Activated CD4-positive, CD25-positive, alpha-beta regulatory T cell (primary cell): Measurements from ENCODE around the gene RABAC1.
"Not testable (repeated sequence)": the region's sequence is repeated elsewhere in the genome, so short reads cannot be mapped to it uniquely, and the experiment has no call there.

Experiments used
- DNase-seq, 4 experiments: peaks; one replicate each; lab custom pipeline; 2025; lab: John Stamatoyannopoulos, UW

RABAC1 gene

GRCh38 chr19:41915021-41915775 is 43.9 kb downstream of the RABAC1 start:
- DNase-seq = no peak

- not testable (repeated sequence) for DNase-seq
These were observed 44.7 kb downstream of the RABAC1 start for GRCh38 chr19:41914424-41914834.

- DNase-seq = no peak
These were observed 45.3 kb downstream of the RABAC1 start for GRCh38 chr19:41913538-41914423.

GRCh38 chr19:41912899-41913537 is 46.1 kb downstream of the RABAC1 start:
- DNase-seq = no peak

- no peak for DNase-seq
These were observed 47.0 kb downstream of the RABAC1 start for GRCh38 chr19:41911889-41912731.

- DNase-seq = no peak
These were observed 47.9 kb downstream of the RABAC1 start for GRCh38 chr19:41910992-41911888.

- no peak for DNase-seq
These were observed 48.7 kb downstream of the RABAC1 start for GRCh38 chr19:41910240-41910991.

GRCh38 chr19:41909706-41910105 is 49.4 kb downstream of the RABAC1 start:
- DNase-seq = no peak

- no peak for DNase-seq
These were observed 50.2 kb downstream of the RABAC1 start for GRCh38 chr19:41908724-41909464.

GRCh38 chr19:41907994-41908615 is 51.0 kb downstream of the RABAC1 start:
- DNase-seq = no peak

- no peak for DNase-seq
These were observed 52.0 kb downstream of the RABAC1 start for GRCh38 chr19:41906916-41907680.
